ENCODE results near the gene NWD2.

The NWD2 gene

DNA sequence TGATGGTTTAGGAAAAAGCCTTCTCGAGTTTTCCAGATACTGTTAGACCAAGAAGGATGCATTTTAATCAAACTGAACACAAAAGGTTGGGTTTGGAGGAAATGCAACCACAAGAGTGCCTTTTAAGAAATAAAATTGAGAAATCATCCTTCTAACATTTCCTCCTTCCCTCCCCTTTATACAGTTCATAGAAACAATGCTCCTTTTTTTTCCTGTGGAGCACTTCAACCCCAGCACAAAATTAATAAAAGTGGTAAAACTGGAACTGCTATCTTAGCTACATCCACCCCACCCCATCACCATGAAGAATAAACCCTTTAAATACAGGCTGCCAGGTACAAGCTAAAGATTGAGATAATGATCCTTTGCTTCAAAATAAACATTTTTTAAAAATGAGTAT, 230.5 kb downstream of the NWD2 start:
- TF ChIP-seq, protein P1, sequence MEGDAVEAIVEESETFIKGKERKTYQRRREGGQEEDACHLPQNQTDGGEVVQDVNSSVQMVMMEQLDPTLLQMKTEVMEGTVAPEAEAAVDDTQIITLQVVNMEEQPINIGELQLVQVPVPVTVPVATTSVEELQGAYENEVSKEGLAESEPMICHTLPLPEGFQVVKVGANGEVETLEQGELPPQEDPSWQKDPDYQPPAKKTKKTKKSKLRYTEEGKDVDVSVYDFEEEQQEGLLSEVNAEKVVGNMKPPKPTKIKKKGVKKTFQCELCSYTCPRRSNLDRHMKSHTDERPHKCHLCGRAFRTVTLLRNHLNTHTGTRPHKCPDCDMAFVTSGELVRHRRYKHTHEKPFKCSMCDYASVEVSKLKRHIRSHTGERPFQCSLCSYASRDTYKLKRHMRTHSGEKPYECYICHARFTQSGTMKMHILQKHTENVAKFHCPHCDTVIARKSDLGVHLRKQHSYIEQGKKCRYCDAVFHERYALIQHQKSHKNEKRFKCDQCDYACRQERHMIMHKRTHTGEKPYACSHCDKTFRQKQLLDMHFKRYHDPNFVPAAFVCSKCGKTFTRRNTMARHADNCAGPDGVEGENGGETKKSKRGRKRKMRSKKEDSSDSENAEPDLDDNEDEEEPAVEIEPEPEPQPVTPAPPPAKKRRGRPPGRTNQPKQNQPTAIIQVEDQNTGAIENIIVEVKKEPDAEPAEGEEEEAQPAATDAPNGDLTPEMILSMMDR (IDR thresholded peaks at IDR 0.05; ENCODE audit: low read depth, low read length): no peak
- DNase-seq (ENCODE audit: extremely low read depth, low read depth): no peak

DNA sequence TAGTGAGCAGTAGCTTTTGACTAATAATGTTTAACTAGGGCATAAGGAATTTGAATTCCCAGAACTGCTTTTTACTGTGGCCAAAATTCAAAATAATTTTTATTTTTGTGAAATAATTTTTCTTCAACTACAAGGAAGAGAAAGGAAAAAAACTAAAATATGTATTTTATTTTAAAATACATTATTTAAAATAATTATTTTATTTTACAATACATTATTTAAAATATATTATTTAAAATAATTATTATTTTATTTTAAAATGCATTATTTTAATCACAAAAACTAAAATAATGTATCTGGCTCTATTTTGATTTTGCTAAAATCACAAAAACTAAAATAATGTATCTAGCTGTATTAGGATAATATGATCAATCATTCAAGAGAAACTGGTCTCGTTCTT, 231.2 kb downstream of the NWD2 start:
- DNase-seq (ENCODE audit: extremely low read depth, low read depth): no peak
- TF ChIP-seq, protein P1 (IDR thresholded peaks at IDR 0.05; ENCODE audit: low read depth, low read length): no peak

DNA sequence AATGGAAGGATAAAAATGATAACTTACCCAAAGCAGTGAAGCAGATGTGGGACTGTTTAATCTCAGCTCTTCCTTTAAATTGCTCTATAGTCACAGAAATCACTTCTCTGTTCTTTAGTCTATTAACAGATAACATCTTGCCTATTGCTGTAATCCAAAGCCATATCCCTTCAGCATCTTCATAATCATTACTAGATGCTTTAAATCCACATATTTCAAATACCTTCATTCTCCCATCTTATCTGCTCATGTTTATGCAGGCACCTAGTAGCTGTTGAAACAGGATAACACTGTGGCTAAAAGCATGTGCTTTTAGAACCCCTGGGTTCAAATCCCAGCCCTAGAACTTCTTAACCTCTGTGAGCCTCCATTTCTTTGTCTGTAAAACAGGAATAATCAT, 231.7 kb downstream of the NWD2 start:
- no peak for DNase-seq (ENCODE audit: extremely low read depth, low read depth)
- TF ChIP-seq, protein P1 (IDR thresholded peaks at IDR 0.05; ENCODE audit: low read depth, low read length): no peak

DNA sequence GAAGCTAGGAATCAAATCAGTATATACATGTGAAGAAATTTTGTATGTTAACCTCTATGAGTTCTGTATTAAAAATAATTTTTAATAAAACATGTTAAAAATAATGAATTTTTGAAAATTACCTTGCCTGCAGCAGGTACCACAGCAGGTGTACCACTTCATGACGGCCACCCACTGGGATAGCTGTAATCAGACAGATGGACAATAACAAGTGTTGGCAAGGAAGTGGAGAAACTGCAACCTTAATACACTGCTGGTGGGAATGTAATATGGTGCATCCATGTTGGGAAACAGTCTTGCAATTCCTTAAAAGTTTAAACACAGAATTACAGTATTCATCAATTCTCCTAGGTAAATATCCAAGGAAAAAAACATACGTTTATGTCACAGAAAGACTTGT, 232.1 kb downstream of the NWD2 start:
- TF ChIP-seq, protein P1 (IDR thresholded peaks at IDR 0.05; ENCODE audit: low read depth, low read length): no peak
- DNase-seq (ENCODE audit: extremely low read depth, low read depth): no peak

DNA sequence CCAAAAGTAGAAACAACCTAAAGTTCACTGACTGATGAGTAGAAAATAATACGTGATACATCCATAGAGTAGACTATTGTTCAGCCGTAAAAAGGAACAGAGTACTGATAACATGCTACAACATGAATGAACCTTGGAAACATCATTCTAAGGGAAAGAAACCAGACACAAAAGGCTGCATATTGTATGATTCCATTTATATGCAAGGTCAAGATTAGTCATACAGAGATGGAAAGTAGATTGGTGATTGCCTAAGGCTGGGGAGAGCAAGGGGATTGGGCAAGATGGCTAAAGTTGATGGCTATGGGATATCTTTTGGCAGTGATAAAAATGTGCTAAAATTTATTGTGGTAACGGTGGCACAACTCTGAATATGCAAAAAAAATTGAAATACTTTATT, 232.6 kb downstream of the NWD2 start:
- DNase-seq (ENCODE audit: extremely low read depth, low read depth): no peak
- TF ChIP-seq, protein P1 (IDR thresholded peaks at IDR 0.05; ENCODE audit: low read depth, low read length): no peak

DNA sequence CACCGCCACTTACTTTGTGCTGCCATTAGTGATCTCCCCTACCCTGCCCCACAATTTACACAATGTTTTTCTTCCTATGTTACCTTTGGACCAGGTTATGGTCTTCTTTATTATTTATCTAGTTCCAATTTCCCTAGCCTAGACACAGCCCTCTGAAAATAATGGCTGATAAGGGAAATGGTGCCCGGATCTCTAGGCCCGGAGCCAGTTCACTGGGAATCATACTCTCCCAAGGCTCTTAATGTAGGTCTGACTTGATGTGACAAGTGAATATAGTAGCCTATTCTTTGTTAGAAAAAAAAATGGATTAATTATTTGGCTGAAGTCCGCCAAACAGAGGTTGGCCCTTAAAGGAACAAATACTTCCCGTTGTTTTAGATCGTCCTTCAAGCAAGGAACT, 233.6 kb downstream of the NWD2 start:
- no peak for DNase-seq (ENCODE audit: extremely low read depth, low read depth)
- TF ChIP-seq, protein P1 (IDR thresholded peaks at IDR 0.05; ENCODE audit: low read depth, low read length): no peak

DNA sequence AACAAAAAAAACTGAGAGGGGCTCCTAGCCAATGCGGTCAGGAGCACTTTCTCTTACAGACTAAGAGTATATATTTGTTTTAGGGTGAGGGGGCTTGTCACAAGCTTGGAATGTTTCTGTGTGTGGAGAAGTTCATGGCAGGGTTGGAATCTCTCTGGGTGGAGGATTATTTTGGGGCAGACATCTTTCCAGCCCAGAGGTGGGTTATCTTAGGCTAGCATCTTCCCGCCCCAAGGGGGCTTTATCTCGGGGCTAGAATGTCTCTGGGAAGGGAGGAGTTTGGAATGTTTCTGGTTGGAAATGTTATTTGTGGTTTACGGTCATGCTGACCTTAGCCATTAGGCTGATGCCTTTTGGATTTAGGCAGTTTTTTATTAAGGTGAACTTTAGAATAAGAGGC, 236.0 kb downstream of the NWD2 start:
- TF ChIP-seq, protein P1 (IDR thresholded peaks at IDR 0.05; ENCODE audit: low read depth, low read length): no peak
- no peak for DNase-seq (ENCODE audit: extremely low read depth, low read depth)

All from AG09319 (cell line).